ENCODE measurements around the gene SDCCAG8.

Gene SDCCAG8

DNA sequence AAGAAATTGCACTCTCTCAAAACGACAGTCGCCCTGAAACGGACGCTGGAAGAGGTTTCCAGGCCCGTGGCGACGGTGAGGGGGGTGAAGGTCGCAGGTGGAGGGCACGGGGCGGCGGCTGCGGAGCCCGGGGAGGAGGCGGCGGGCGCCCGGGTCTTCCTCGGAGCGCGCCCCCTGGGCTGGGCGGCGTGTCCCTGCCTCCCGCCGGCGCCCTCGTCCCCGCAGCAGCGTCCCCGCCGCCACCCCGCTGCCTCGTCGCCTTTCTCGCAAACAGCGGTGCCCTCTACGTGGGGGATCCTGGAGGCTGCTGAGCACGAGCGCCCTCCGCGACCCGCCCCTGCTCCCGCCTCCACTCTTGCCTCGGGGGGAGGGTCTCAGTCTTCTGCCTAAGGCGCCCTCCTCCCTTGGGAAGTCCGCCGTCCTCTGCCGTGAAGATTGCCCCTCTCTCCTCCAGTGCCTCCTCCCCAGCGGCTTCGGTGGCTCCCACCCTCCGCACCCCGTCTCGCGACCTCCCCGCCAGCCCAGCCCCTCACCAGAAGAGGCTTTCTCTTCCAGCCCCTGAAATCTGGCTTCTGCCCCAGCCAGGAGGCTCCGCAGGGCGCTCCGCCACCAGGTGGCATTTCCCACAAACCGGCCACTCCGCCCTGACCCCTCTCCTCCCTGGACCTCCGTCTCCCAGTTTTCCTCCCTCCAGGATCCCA, 227.4 kb downstream of the SDCCAG8 start:
- in situ Hi-C loops (cut with HindIII; ENCODE audit: low pct_ligation_motif_present, low pct_unique_long_range_greater_than_20kb, low sequenced_read_pairs), result no loop called here

DNA sequence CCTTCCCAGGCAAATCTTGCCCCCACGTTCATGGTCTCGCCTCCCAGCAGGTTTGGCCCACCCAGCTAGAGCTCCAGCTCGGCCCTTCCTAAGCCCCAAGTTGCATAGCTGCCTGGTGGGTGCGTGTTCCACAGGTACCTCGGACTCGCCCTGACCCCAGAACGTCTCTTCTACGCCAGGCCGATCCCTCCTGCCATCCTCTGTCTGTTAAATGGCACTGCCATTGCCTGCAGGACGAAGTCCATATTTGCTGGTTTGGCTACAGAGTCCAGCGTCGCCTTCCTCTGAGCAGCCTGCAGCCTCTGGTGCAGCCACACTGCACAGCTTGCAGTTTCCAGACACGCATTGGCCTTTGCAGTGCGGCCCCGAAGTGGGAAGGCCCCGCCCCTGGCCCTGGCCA, 228.1 kb downstream of the SDCCAG8 start:
- DNase-seq, result no peak
- in situ Hi-C loops (cut with HindIII; ENCODE audit: low pct_ligation_motif_present, low pct_unique_long_range_greater_than_20kb, low sequenced_read_pairs), result no loop called here

More for the DNA sequence above, 227.4 kb downstream of the SDCCAG8 start:
- DNase-seq, result peak; percentile 50

DNA sequence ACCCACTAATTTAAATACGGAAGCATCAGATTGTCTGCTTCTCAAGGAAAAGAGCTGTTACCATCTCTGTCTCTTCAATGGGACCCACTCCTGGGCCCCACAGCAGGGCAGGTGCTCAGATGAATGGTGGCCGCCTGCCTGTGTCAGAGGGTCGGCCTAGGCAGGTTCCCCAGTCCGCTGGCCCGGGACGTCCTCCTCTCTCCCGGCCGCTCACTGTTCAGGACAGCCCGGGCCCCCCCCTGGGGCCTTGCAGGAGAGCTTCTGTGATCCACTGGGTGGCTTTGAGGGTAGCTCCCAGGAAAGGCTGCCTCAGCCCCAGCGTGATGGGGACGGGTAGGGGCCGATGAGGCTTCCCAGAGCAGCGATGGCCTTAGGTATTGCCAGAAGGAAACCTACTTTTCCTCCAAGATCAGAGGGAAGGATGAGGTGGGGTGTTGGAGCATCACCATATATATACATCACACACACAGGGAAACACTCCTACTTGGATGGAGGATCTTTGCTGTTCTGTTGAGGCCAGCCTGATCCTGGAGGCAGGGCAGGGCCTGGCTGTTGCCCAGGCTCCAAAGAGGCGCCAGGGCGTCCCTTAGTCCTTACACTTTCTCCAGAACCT, 231.3 kb downstream of the SDCCAG8 start:
- in situ Hi-C loops (cut with HindIII; ENCODE audit: low pct_ligation_motif_present, low pct_unique_long_range_greater_than_20kb, low sequenced_read_pairs), result no loop called here
- DNase-seq, result no peak

DNA sequence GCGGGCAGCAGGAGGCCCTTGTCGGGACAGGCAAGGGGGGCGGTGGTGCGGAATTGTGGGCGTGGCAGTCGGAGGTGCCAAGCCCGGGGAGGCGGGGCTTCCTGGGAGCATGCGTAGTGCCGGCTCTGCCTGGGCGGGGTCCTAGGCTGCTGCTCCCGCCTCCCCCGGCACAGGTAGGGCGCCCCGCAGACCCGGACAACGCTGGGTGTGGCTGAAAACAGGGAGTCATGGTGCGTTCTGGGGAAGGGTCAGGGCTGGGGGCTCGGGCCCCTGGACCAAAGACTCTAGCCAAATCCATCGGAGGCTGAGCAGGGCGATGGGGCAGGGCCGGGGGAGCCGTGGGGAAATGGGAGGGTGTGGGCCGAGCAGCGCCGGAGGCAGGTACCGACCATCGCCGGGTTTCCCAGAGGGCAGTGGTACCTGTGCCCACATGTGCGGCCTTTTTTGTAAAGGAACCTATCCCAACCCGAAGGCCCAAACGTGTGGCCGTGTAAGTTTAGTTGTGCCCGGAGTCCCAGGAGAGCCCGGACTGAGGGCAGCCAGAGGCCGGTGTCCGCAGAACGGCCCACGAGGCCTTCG, 231.9 kb downstream of the SDCCAG8 start:
- no peak for DNase-seq
- in situ Hi-C loops (cut with HindIII; ENCODE audit: low pct_ligation_motif_present, low pct_unique_long_range_greater_than_20kb, low sequenced_read_pairs), result no loop called here

DNA sequence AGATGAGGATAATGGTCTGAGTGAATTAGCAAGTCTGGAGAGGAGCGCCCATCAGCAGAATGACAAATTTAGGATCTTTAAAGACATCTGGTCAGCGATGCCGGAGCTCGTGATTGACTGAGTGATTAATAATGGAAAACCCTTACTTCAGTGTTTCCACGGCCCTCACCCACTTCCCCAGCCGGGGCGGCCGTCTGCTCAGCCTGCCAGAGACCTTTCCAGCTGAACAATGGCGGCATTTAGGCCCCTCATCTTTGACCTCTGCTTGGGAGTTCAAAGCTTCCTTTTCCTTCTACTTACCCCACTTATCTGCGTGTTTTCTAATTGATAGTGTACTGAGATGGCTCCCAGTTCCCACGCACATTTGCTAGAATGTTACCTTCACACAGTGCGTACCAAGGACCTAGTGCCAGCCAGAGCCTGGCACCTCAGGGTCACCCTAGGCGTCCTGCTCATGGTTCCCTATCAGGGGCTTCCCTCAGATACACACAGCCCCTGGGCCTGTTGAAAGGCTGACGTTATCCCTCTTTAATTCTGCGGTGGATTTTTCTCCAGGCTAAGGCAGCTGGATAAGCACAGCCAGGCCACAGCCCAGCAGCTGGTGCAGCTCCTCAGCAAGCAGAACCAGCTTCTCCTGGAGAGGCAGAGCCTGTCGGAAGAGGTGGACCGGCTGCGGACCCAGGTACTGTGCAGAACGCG, 232.8 kb downstream of the SDCCAG8 start:
- no peak for DNase-seq
- in situ Hi-C loops (cut with HindIII; ENCODE audit: low pct_ligation_motif_present, low pct_unique_long_range_greater_than_20kb, low sequenced_read_pairs), result no loop called here

DNA sequence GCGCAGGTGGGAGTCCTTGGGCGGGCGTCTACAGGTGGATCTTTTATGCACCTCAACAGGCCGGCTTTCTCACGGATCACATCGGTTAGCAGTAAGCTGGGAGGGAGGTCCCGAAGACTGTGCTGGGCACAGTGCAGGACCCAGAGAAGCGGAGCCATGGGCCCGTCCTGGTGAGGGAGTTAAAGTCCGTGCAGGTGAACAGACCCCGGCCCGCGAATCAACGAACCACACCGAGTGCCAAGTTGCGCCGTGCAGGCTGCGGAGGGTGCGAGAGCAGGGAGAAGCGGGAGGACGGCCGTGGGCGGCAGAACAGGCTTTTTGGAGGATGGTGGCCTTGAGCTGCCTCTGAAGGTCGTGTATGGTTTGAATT, 233.3 kb downstream of the SDCCAG8 start:
- in situ Hi-C loops (cut with HindIII; ENCODE audit: low pct_ligation_motif_present, low pct_unique_long_range_greater_than_20kb, low sequenced_read_pairs), result no loop called here
- no peak for DNase-seq

DNA sequence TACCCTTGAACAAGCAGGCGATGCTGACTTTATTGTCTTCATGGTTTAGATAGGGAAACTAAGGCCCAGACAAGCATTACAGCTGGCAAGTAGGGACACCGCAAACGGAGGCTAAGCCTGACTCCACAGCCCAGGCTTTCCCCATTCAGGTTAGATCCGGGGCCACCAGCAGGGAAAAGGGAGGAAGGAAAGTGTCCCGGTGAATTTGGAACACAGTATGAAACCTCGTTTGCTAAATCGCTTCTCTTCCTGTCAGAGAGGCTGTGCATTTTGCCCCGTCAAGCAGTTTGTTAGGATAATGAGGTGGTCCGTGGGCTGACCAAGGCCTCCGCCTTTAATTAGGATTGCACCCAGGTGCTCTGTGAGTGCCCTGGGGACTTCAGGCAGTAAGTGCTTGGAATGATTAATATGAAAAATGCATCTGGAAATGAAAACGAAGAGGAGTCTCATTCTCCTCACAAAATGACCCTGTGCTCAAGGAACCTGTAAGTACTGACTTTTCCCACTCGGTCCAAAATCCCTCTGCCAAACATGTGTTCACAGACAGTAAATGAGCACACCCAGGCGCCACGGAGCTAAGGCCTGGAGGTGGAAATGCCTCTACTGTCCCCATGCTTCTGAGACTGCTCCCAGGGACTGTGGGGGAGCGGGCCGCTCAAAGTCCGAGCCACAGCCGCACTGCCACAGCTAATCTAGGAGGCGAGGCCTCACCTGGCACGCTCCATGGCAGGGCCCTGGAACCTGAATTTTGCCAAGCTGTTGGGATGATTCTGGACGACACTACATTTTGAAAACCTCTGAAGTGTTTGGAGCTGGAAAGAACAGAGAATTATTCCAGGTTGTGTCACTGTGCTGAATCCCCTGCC, 234.1 kb downstream of the SDCCAG8 start:
- DNase-seq, result no peak
- in situ Hi-C loops (cut with HindIII; ENCODE audit: low pct_ligation_motif_present, low pct_unique_long_range_greater_than_20kb, low sequenced_read_pairs), result no loop called here

DNA sequence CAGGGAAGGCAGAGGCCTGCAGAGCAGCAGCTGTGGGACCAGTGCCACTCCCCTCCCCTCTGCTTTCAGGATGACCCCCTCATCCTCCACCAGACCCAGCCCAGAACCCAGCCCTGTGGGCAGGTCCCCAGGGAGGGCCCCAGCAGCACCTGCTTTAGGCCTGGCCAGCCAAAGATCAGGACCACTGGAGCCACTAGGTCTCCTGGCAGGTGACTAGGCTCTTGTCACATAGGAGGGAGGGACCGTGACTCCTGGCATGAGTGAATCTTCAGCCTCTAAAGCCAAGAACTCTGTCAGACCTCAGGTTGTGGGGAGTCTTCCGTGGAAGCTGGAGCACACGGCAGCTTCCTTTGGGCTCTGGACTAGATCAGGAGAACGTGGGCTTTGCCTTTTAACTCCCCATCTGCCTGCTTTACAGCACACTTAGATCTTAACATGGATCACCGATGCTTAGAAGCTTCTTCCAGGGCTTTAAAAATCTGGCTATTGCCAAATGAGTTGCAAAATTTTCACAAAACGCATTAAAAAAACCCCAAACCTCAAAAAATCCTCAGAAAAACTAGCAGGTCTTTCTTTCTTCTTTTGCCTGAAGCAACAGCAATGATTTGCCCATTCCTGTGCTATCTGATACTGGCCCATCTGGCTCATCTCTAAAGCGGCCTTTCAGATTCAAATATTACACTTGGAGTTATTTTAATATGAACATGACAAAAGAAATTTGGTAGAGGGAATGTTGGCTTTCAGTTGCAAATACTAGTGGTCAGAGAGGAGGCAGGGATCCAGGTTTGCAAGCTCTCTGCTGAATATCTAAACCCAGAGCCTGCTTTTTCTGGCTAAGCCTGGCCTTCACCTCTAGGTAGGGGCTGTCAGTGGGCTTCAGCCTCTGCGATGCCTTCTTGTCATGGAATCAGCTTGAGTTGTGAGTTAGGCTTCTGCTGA, 235.2 kb downstream of the SDCCAG8 start:
- in situ Hi-C loops (cut with HindIII; ENCODE audit: low pct_ligation_motif_present, low pct_unique_long_range_greater_than_20kb, low sequenced_read_pairs), result no loop called here

DNA sequence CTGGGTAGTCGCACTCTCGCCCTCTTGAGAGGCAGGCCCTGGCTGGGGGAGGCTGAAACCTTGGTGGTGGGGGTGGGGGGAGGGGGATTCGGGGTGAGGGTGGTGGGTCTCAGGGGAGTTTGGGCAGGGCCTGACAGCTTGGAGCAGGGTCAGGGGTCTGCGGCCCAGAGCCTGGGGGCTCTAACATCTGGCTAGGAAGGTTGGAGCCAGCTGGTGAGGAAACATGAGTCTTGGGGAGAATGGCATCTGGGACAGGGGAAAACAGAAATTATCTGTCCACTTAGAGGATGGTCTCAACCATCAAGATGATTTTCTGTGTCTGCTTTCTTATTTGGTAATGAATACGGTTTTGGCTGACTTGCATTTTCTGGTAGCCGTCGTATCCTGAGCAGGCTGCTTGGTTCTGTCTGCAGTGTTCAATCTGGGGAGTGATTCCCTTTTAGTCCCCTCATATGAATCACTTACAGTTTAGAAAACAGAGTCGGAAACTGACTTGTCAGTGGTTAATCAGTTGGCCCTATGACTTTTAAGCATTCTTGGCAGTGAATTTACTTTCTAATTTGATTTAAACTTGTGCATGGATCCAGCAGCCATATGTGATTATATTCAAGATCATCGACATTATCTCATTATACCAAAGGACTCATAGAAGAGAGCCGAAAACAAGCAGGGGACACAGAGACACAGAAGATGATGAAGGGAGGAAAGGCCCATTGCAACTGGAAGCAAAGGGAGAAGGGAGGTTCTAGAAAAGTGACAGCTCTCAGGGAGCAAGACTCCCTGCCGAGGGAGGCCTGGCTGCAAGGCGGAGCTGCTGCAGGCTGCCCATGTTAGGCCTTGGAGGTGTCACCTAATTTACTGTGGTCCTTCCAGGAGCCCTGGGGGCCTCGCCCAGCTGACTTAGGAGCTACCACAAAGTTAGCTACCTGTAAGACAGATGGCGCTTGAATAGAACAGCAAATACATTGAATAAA, 237.6 kb downstream of the SDCCAG8 start:
- DNase-seq, result no peak
- in situ Hi-C loops (cut with HindIII; ENCODE audit: low pct_ligation_motif_present, low pct_unique_long_range_greater_than_20kb, low sequenced_read_pairs), result no loop called here

More for the DNA sequence above, 235.2 kb downstream of the SDCCAG8 start:
- no peak for DNase-seq

DNA sequence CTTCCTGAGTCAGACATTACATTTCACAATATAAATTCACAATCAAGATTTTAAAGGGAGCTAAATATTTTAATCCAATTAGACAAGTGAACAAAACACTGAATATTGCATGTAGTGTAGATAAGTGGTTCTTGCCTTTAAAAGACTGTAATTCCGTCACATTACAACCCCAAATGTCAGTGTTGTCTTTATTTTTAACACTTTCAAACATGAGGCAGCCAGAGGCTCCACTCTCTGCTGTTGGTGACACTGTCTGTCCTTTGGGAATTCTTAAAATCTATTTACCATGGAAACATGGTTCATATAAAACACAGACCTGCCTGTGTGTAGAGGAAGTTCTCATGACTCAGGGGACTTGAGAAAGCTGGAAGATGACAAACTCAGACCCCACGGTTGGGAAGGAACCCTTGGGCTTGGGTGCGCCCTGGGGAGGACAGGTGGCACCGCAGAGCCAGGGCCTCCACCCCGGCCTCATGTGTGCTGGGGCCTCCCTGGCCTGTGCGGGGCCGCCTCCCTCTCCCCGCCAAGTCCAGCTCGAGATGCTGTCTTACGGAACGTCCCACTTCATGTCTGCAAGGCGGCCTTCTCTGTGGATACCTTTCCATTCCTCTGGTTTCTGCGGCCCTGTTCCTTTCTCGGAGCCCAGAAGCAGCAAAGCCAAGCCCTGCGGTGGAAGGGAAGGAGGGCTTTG, 239.0 kb downstream of the SDCCAG8 start:
- in situ Hi-C loops (cut with HindIII; ENCODE audit: low pct_ligation_motif_present, low pct_unique_long_range_greater_than_20kb, low sequenced_read_pairs), result no loop called here
- DNase-seq, result no peak

DNA sequence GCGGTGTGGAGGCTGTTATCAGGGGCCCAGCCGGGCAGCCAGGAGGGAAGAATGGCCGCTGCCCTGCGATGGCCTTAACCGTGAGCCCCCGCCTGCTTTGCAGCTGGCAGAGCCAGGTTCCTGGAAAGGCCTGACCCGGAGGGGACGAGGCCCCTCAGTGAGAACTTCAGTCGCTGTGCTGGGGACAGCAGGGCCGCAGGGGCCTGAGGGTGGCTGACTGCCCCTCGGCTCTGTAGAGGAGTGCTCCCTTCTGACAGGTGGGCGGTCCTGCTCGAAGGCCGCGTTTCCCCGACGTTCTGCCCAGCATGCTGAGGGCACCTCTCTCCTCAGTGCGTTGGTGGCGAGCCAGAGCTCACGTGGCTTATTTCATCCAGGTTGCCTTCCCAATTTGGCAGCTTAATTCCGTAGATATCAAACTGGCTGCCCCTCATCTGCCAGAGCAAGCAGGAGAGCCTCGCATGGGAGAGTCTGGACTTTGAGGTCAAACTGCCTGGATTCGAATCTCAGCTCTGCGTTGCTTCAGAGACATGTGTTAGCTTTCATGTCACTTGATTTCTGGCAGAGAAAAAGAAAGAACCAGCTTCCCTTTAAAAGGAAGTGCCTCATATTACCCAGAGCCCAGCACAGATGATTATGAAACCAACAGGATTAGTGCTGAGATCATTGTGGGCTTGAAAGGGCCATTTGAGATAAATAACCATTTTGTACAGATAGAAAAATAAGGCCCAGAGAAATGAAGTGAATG, 239.8 kb downstream of the SDCCAG8 start:
- in situ Hi-C loops (cut with HindIII; ENCODE audit: low pct_ligation_motif_present, low pct_unique_long_range_greater_than_20kb, low sequenced_read_pairs), result no loop called here
- DNase-seq, result no peak

DNA sequence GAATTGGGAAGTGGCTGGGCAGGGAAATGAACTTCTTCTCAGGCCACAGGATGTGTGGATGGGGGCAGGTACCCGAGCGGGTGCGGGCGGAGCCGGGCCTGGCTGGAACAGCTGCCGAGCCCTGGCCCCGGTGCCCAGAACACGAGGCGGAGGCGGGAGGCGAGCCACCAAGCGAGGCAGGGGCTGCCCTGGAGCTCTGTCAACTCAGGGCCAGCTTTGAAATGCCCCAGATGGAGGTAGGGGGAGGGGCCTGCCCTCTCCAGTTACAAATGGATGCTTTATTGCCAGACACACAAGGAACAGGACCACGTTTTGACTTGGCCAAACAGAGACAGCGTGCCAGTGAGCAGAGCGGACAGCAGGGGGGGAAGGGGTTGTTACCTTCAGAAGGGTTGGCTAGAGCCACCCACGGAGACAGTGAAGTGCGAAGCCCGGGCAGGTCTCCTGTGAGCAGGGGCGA, 240.4 kb downstream of the SDCCAG8 start:
- in situ Hi-C loops (cut with HindIII; ENCODE audit: low pct_ligation_motif_present, low pct_unique_long_range_greater_than_20kb, low sequenced_read_pairs), result no loop called here
- no peak for DNase-seq

DNA sequence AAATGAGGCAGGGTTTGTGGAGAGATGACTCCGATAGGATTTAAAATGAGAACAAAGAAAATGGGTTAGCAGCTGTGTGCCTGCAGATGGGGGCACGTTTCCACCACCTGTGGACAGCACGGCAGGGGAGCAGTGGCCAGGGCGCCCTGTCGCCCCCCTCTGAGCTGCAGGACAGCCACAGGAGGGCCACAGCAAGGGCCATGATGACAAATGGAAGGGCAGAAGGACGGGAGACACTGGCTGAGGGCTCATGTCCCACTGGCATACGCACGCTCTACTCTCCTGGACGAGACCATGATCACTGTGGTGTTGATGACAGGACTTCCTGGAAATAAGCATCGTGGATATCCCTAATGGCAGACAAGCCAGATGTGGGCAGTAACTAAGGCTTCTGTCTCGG, 241.0 kb downstream of the SDCCAG8 start:
- no peak for DNase-seq
- in situ Hi-C loops (cut with HindIII; ENCODE audit: low pct_ligation_motif_present, low pct_unique_long_range_greater_than_20kb, low sequenced_read_pairs), result no loop called here

DNA sequence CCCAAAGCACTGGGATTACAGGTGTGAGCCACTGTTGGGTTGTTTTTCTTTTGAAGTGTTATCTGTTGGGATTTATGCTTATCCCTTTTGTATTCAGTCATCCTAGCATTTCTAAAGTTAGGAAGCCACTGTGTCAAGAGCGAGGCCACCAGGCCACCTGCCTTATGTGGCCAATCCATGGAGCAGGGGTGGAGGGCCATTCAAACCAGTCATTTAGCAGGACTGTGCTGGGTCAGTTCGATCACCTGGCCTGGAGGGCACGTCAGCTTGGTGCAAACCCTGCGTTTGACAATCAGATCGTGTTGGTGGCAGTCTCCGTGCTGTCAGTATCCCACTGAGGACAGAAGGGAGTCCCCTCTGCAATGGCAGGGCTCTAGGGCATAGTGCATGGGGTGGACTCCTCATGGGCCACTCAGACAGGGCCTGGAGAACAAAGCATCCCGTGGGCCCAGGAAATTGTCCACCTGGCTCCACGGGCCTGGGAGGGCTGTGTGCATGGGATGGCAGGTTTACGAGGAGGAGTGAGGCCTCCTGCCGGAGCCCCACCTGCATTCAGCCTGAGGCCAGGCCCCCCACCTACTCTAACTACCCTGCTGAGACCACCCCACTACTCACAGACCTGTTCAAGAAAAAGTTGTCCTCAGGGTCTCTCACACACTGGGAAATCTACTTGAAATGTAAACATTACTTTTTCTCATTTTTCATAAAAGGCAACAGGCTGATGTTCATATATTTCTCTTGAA, 242.3 kb downstream of the SDCCAG8 start:
- in situ Hi-C loops (cut with HindIII; ENCODE audit: low pct_ligation_motif_present, low pct_unique_long_range_greater_than_20kb, low sequenced_read_pairs), result no loop called here

DNA sequence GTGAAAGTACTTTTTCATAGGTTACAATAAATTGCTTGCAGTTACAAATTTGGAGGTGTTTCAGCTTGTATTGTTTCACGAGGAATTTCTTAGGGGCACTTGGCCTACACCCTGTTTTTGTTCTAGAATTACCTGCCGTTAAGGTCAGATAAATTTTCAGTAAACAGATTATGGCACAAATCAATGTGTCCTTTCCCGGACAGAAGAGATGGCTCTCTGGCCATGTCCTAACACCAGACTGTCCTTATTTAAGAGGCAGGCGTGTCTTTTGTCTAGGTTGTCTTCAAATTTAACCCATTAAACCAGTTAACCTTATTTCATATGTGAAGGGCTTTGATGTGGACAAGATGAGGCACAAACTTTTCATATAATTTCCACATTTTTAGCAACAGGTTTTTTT, 243.4 kb downstream of the SDCCAG8 start:
- no peak for DNase-seq
- in situ Hi-C loops (cut with HindIII; ENCODE audit: low pct_ligation_motif_present, low pct_unique_long_range_greater_than_20kb, low sequenced_read_pairs), result no loop called here

More for the DNA sequence above, 242.3 kb downstream of the SDCCAG8 start:
- no peak for DNase-seq

Measured in ACHN (cell line).